Measurements from ENCODE around the gene TMEM151B. TPM values are rescaled to one million over a fixed set of nuclear protein-coding genes. Genes with fewer than 3 reads are reported as not detected.

TMEM151B gene
- total and polyA plus RNA-seq, 2 of the 4 experiments (the other 2 are of a cell fraction), result not detected

- peak overlapping the region; percentile 8; the same call in 1 of the 2 replicates for H4K5ac ChIP-seq (ENCODE audit: low read depth, low read length)
- no peak overlapping the region for H3K4me2 ChIP-seq (ENCODE audit: low read depth, low read length)
- H3K4ac ChIP-seq (ENCODE audit: low read depth, low read length), result peak overlapping the region; percentile 42
- ChIA-PET POLR2A (ENCODE audit: unreplicated experiment) (interaction anchor here (1.7 kb wide), 1 partner anchor 12 kb away, joined by 10 read pairs; the partner anchor contains the start of gene HSP90AB1), CTCF (interaction anchor here (0.9 to 1.8 kb wide), 6 partner anchors 12 to 117 kb away, joined by 3 to 20 read pairs (median 4); partner anchors contain the start of gene SLC29A1)
- H4K20me1 ChIP-seq (ENCODE audit: insufficient read depth, low read length), result no peaks in the 10 kb centered on the region
- H3K56ac ChIP-seq (ENCODE audit: extremely low read depth, insufficient read depth, low read length), result no peak overlapping the region
- H3K23ac ChIP-seq (ENCODE audit: low read depth, low read length), result no peak overlapping the region
- peak overlapping the region; percentile 12 for H2BK5ac ChIP-seq (ENCODE audit: low read depth, low read length, poor library complexity, severe bottlenecking)
- dilution Hi-C loops (cut with HindIII; ENCODE audit: low sequenced_read_pairs, unreplicated experiment), result no loop called here
- intact Hi-C loops (cut with micrococcal nuclease), result no loop called here
- H3K79me1 ChIP-seq (ENCODE audit: low read depth in 1 of 2, low read length in 2 of 2), result 0 out of 4 replicates have a peak, but pooled peaks cover 0 to 4% of the 10 kb centered on the region in 2 experiments
- H3K9me1 ChIP-seq (ENCODE audit: insufficient read depth, low read length), result peaks cover 4% of the 10 kb centered on the region
- ATAC-seq (ENCODE audit: low read depth) (no peak), DNase-seq (no peak)
- peak overlapping the region; percentile 86 for H2AFZ ChIP-seq (replicated peaks; ENCODE audit: low read length, poor library complexity)
- H3K4me1 ChIP-seq (ENCODE audit: control insufficient read depth, insufficient read depth, low read length), result peaks cover 16% of the 10 kb centered on the region
- H4K8ac ChIP-seq (ENCODE audit: low read depth in 2 of 2, low read length in 2 of 2), result peak overlapping the region in 1 of 2 experiments; percentile 75; a peak in 1 of 4 replicates
- peak overlapping the region; percentile 35 for H2AK9ac ChIP-seq (replicated peaks; ENCODE audit: low read depth, low read length, poor library complexity)
- WGBS, 2 experiments (ENCODE audit: extremely low coverage in 2 of 2, insufficient read length in 1 of 2), result 86% methylated on average over 3 of the region's 6 CpGs; no CpG with 5 or more reads in 1 of the 2 experiments
- H3K9me3 ChIP-seq (ENCODE audit: control insufficient read depth, insufficient read depth, low read length), result no peaks in the 10 kb centered on the region
- no peak overlapping the region for H3K27ac ChIP-seq (ENCODE audit: insufficient read depth, low read length)
- BruUV-seq (replicated peaks), result no TSS peak
- H2BK120ac ChIP-seq (ENCODE audit: low read depth, low read length), result no peak overlapping the region
- no peak overlapping the region for H3K9ac ChIP-seq (ENCODE audit: low read depth, low read length)
- no peaks in the 10 kb centered on the region for H3K27me3 ChIP-seq (ENCODE audit: control insufficient read depth, insufficient read depth, low read length)
- peaks cover 2% of the 10 kb centered on the region; the same call in 1 of the 2 replicates for H3K36me3 ChIP-seq (ENCODE audit: control insufficient read depth, insufficient read depth, low read length)
- TF ChIP-seq CTCF (conservative IDR thresholded peaks at IDR 0.05; ENCODE audit: low read depth, low read length) (no peak), MXI1 (IDR thresholded peaks at IDR 0.05; ENCODE audit: borderline replicate concordance, low read depth, low read length) (no peak), USF2 (IDR thresholded peaks at IDR 0.05; ENCODE audit: low read depth, low read length) (no peak), MAZ (IDR thresholded peaks at IDR 0.05; ENCODE audit: borderline replicate concordance, low read depth, low read length) (no peak), CEBPB (IDR thresholded peaks at IDR 0.05; ENCODE audit: low read depth, low read length) (no peak), RAD21 (IDR thresholded peaks at IDR 0.05; ENCODE audit: low read length) (no peak), CHD1 (IDR thresholded peaks at IDR 0.05; ENCODE audit: low read depth, low read length) (no peak), NFE2L2 (IDR thresholded peaks at IDR 0.05; ENCODE audit: low read depth, low read length) (no peak), RCOR1 (IDR thresholded peaks at IDR 0.05; ENCODE audit: insufficient replicate concordance, low read length) (no peak), SMC3 (IDR thresholded peaks at IDR 0.05; ENCODE audit: low read depth, low read length) (no peak), FOS (IDR thresholded peaks at IDR 0.05; ENCODE audit: low read depth, low read length) (no peak), BHLHE40 (IDR thresholded peaks at IDR 0.05; ENCODE audit: low read depth, low read length) (no peak), RFX5 (IDR thresholded peaks at IDR 0.05; ENCODE audit: low read depth, low read length) (no peak), ELK1 (IDR thresholded peaks at IDR 0.05; ENCODE audit: borderline replicate concordance, low read depth, low read length) (no peak), MAFK (IDR thresholded peaks at IDR 0.05; ENCODE audit: low read depth, low read length) (no peak)
- no peak overlapping the region for H3K18ac ChIP-seq (ENCODE audit: low read depth, low read length)
- H2AK5ac ChIP-seq (ENCODE audit: low read depth, low read length), result no peak overlapping the region
- in situ Hi-C loops (cut with MboI; ENCODE audit: low sequenced_read_pairs), result loop anchor here (5.0 kb wide), 1 partner anchor 128 kb away; no protein-coding TSS in a partner anchor
- H3K4me3 ChIP-seq (ENCODE audit: insufficient read depth, low read depth, low read length), result no peak overlapping the region
- peak overlapping the region; percentile 25; the same call in 1 of the 3 replicates for H2BK15ac ChIP-seq (ENCODE audit: low read depth, low read length)
- no peak overlapping the region; the same call in 1 of the 2 replicates for H3K14ac ChIP-seq (replicated peaks; ENCODE audit: low read depth, low read length)
- H4K91ac ChIP-seq (ENCODE audit: insufficient read depth, low read depth, low read length), result no peak overlapping the region
- H2BK20ac ChIP-seq (ENCODE audit: low read depth, low read length), result no peak overlapping the region
Measured at GRCh38 chr6:44235269-44235668, 35.0 kb upstream of the TMEM151B start.
